GM21576 (cell line): ENCODE measurements around the gene CDK5RAP2.

Experiments used
- ATAC-seq: cut with Tn5 transposase; IDR thresholded peaks from one replicate; pipeline ENCODE4 v1.9.1; 2021; ENCODE audit warnings: mild to moderate bottlenecking, moderate library complexity; ENCODE audit not compliant: unreplicated experiment

CDK5RAP2 gene

GRCh38 chr9:120405860-120406259 is 174.1 kb downstream of the CDK5RAP2 start:
- no peak for ATAC-seq

GRCh38 chr9:120405134-120405533 is 174.8 kb downstream of the CDK5RAP2 start:
- no peak for ATAC-seq

DNA sequence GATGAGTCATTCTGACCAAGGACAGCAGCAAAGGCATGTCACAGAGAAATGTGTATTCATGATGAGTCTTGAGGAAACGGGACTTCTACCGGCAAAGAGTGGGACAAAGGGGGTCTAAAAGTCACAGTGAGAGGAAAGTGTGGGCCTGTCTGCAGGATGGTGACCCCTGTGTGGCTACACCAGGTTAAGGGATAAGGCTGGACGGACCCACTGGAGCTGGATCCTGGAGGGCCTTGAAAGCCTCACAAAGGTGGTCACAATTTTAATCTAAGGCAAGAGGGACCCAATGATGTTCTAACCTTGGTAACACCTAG is 176.5 kb downstream of the CDK5RAP2 start:
- ATAC-seq: no peak

- no peak for ATAC-seq
Measured at GRCh38 chr9:120402741-120403542, 177.0 kb downstream of the CDK5RAP2 start.

DNA sequence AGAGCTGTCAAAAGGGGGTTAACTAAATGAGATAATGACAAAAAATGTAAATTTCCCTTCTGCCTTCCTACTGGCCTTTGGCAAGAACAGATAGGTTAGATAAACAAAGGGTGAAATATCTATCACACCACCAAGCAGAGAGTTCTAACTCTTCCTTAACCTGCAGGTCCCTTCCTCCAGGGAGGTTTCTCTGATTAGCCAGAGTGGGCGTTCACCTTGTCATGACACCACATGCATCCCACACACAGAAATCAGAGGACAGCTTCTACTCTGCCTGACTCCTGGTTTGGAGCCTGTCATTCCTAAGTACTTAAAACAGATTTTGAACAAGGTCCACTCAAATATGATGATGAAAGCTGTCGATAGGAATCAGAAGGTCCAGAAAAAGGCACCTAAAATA is 180.0 kb downstream of the CDK5RAP2 start:
- no peak for ATAC-seq

DNA sequence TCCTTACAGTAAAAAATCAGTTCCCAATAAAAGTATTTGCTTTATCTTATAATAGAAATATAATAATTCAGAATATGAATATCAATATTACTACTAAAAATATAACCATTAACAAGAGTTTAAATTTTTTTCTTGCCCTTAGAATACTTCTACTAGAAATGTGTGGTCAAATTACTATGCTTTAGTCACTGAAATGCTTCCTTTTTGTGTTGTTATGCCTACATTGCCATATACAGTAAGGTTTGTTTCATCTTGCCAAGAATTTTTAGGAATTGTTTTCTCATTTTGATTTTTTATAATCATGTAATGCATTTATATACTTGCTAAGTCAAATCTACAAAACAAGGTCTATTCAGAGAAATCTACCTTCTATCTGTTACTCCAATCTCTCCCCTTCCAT is 181.7 kb downstream of the CDK5RAP2 start:
- no peak for ATAC-seq

- no peak for ATAC-seq
Measured at GRCh38 chr9:120397453-120397852, 182.5 kb downstream of the CDK5RAP2 start.

DNA sequence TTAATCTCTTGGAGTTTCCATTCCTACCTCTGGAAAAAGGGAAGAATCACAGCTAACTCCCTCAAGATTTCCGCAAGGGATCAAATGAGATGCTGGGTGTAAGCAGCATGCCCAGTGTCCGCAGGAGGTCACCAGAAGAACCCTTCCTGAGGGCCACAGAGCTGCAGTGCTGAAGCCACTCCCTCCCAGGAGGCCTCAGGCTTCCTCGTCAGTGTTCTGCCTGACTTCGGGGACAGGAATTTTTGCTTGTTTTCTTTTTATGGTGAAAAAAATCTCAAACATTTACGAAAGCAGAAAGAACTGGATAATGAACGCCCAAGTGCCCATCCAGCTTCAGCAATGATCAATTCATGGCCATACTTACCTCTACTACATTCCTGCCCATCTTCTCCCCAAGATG is 183.0 kb downstream of the CDK5RAP2 start:
- no peak for ATAC-seq

- ATAC-seq: no peak
Measured at GRCh38 chr9:120396418-120396817, 183.5 kb downstream of the CDK5RAP2 start.

GRCh38 chr9:120395376-120395775 is 184.6 kb downstream of the CDK5RAP2 start:
- no peak for ATAC-seq

DNA sequence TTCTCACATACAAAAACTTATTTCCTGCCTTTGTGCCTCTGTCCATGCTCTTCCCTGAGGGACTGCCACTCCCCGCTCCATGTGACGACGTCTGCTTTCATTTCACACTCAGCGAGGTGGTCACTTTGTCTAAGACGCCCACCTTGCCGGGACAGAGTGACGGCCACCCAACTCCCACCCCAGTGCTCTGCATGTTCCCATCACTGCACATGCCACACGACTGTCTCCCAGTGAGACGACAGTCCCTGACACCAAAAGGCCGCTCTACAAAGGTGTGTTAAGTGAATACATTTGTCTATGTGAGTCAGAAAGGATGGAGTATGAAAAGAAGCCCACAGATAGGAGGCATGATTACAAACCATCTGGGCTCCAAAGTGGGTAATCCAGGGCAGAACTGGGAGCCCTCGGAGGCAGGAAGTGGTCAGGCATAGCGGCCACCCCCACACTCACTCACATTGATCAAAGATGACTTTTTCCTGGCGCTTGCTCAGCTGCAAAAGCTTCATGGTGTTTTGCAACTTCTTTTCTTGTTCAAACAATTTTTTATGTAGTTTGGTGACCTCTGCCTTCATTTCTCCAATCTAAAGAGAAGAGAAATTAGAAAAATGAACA is 185.8 kb downstream of the CDK5RAP2 start:
- ATAC-seq: no peak

- ATAC-seq: no peak
Measured at GRCh38 chr9:120393386-120394057, 186.4 kb downstream of the CDK5RAP2 start.

DNA sequence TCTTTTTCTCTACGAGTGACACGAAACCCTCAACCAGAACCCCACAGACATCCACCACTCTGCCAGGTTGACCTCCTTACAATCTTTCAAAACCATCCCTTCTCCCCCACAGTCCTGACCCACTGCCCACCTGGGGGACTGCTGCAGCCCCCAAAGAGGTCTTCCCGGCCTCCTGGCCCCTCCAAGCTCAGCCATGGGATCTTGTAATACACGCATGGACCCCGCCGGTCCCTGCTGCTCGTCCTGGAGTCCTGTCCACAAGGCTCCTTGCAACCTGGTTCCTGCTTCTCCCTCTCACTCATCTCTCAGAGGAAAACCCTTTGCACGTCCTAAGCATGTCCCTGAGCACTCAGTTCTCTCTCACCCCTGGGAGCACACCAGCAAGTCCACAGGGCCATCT is 187.3 kb downstream of the CDK5RAP2 start:
- ATAC-seq: no peak

GRCh38 chr9:120392245-120392644 is 187.7 kb downstream of the CDK5RAP2 start:
- ATAC-seq: no peak

DNA sequence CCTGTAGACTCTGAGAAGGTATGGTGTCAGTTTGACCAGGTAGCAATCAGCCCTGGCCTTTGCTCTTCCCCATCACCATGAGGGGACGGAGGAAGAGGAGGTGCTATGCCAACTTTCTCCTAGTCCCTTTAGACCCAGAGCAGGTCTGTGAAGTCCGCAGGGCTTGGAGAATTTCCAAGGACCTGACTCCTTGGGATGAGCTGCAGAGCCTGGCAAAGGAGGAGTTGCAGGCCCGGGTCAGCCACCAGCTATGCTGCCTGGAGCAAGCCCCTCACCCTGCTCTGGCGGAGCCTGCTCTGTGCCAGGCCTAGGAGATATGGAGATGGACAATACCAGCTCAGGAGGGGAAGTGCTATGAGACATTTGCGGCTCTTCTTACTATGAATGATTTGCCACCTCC is 188.3 kb downstream of the CDK5RAP2 start:
- no peak for ATAC-seq

DNA sequence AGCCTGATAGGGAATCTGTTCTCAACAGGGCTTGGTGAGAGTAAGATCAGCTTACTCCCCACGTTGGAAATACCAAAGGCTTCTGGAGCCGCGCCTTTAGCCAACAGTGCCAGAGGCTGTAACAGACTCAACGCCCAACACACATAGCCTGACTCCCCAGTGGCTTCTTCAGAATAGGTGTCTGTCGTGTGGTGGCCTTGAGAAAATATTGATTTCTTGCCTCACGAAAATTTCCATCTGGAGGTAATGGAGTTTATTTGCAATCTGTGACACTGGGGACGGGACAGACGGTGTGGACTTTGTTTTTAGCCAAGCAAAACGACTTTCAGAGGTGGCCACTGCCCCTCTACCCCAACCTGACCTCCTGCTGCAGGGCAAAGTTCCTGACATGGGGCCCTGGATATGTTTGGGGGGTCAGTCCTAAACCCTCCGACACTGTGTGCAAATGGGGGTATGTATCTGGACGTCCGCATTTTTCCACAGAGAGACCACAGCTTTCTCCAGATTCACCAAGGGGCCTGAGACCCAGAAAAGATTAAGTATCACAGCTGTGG is 189.3 kb downstream of the CDK5RAP2 start:
- ATAC-seq: no peak

DNA sequence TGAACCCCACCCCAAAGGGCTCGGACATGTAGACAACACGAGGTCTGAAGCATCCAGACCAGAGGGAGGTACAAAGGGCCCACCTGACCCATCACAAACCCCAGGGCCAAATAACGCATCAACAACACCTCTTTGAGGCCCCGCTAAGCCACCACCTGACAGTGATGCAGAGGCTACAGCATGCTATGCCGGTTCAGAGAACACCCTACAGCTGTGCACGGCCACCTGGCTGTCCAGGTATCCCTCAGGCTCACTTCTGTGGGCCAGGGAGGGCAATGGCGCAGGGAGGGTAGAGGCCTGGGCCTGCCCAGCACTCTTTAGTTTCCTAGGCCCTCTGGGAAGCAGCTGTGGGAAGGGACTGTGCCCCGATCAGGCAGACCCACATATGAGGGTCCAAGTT is 190.1 kb downstream of the CDK5RAP2 start:
- no peak for ATAC-seq

DNA sequence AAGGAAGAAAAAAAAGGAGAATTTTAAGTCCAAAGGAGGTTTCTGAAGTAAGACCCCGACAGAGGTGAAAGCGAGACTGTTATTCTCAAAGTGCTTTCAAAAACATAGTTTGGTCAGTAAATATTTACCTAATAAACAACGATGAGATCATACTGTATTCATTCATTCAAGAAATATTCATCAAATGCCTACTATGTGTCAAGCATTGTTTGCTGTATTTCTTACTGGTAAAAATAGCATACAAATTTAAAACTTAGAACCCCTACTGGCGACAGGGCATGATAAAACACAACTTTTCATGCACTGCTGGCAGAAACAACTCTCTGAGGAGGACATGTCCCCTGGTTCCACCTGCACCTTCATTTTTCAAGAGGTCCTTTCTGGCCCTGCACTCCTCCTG is 190.7 kb downstream of the CDK5RAP2 start:
- no peak for ATAC-seq

GRCh38 chr9:120388003-120388855 is 191.7 kb downstream of the CDK5RAP2 start:
- no peak for ATAC-seq

DNA sequence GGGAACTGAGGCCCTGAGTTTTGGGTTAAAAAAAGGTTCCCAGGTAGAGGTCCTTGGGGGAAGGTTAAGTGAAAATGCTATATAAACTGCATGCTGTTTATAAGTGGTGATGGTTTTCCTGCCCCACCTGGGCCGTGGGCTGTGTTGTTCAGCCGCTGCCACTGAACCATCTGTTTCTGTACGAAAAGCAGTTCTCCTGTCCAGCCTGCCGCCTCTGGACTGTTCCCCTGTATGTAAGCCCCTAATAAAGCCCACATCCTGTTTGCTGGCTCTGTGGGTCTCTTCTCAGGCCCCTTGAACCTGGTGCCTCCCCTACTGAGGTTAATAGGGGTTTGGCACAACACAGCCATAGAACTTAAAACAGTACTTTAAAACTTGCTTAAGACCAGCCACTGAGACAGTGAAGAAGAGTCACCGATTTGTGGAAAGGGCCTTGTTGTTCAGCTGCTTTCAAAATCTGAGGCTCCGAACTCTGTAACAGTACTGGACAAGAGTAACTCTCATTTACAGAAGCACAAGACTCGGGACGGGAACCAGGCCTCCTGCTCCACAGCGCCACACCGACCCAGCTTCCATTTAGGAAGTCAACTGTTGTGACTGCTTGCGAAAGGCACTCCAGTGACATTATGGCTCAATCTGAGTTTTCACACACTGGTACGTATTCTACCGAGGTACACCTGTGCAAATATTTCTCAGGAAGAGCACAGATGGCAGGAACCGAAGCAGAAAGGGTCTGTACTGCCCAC is 192.5 kb downstream of the CDK5RAP2 start:
- ATAC-seq: no peak
